Measurements from ENCODE around the gene ALG9.

GRCh38 chr11:111905411-111905810 is 34.0 kb upstream of the ALG9 start:
- TF ChIP-seq FOXM1 (IDR thresholded peaks at IDR 0.05; ENCODE audit: borderline replicate concordance, low read depth) = no peak
- no peak for TF ChIP-seq REST (IDR thresholded peaks at IDR 0.05; ENCODE audit: low read depth)
- TF ChIP-seq RAD21 (IDR thresholded peaks at IDR 0.05; ENCODE audit: low read depth) = no peak
- TF ChIP-seq TAF1 (IDR thresholded peaks at IDR 0.05; ENCODE audit: low read depth) = no peak
- TF ChIP-seq CEBPB (IDR thresholded peaks at IDR 0.05) = no peak
- no peak for TF ChIP-seq MAX (IDR thresholded peaks at IDR 0.05)
- TF ChIP-seq CREB1 (IDR thresholded peaks at IDR 0.05; ENCODE audit: low read depth) = no peak
- no peak for TF ChIP-seq EP300 (IDR thresholded peaks at IDR 0.05; ENCODE audit: borderline replicate concordance)
- no peak for TF ChIP-seq NFIC (IDR thresholded peaks at IDR 0.05)
- no peak for TF ChIP-seq ZBTB7A (IDR thresholded peaks at IDR 0.05; ENCODE audit: low read depth)
- TF ChIP-seq USF1 (IDR thresholded peaks at IDR 0.05) = no peak

Data from Ishikawa (cell line).